Muscle layer of colon (tissue), 2 donors: Measurements from ENCODE around the gene HMGCL.
A peak's percentile ranks its signal among the peaks of the same experiment; 100 is the strongest.
"Not testable (repeated sequence)": the region's sequence is repeated elsewhere in the genome, so short reads cannot be mapped to it uniquely, and the experiment has no call there.

Source experiments
- H3K27ac ChIP-seq: one replicate; pipeline ENCODE4 v1.7.0; 2013; ENCODE audit warnings: low read depth, mild to moderate bottlenecking, low read length, moderate library complexity
- H3K27me3 ChIP-seq, 2 donors: one replicate each; pipeline ENCODE4 v1.7.0; 2013; ENCODE audit warnings: low read length in 2 of 2, mild to moderate bottlenecking in 2 of 2; ENCODE audit not compliant: insufficient read depth in 2 of 2, control insufficient read depth in 1 of 2
- H3K36me3 ChIP-seq: one replicate; pipeline ENCODE4 v1.7.0; 2013; ENCODE audit warnings: mild to moderate bottlenecking, low read length; ENCODE audit not compliant: insufficient read depth
- H3K4me1 ChIP-seq: one replicate; pipeline ENCODE4 v1.7.0; 2013; ENCODE audit warnings: mild to moderate bottlenecking, low read length; ENCODE audit not compliant: insufficient read depth
- H3K4me3 ChIP-seq, 2 donors: one replicate each; pipeline ENCODE4 v1.7.0; 2013; ENCODE audit warnings: low read length in 2 of 2, low read depth in 1 of 2, mild to moderate bottlenecking in 1 of 2, moderate library complexity in 1 of 2
- H3K9ac ChIP-seq: one replicate; pipeline ENCODE4 v1.7.0; 2013; ENCODE audit warnings: low read length
- H3K9me3 ChIP-seq: one replicate; pipeline ENCODE4 v1.7.0; 2013; ENCODE audit warnings: mild to moderate bottlenecking, low read length
- donor health status: abdominal sarcoma.
- donor health status: Adenocarcinoma of cecum.

HMGCL gene

DNA sequence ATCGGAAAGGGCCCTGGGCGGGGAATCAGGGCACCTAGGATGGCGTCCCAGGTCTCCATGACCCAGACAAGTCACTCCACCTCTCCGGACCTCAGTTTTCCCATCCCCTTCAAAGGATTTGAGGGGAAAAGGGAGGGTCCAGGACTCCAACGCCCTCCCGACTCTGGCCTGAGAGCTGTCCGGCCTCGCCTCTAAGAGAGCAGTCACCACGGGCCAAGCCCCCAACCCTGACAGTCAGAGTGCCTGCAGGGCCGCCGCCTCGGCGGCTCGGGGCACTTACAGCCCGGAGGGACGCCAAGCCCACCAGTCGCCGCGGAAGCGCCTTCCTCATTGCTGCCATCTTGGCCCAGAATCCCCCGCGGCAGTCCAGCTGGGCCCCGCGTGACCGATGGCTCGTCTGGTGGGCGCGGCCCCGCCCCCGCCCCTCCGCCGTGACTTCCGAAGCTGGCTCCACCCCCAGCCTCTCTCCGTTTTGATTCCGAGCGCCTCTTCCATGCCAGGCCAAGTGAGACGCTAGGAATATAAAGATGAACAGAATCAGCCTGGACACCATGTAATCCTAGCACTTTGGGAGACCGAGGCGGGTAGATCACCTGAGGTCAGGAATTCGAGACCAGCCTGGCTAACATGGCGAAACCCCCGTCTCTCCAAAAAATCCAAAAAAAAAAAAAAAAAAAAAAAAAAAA is at the start of gene HMGCL:
Gene HMGCL (minus strand): TSS at position 354 of the 686 bp plus-strand sequence. CDS start 14 bp downstream, at position 340.
- Histone ChIP-seq H3K9ac (peak within 1 kb of the TSS; percentile 100), H3K4me3 (peak within 1 kb of the TSS; percentile 91 to 100), H3K4me1 (peaks cover 12% of the 10 kb centered on the region), H3K36me3 (no peaks in the 10 kb centered on the region), H3K27ac (peak within 1 kb of the TSS; percentile 81), H3K27me3 (no peaks in the 10 kb centered on the region), H3K9me3 (no peaks in the 10 kb centered on the region)

GRCh38 chr1:23872421-23872820 is 47.2 kb upstream of the HMGCL start:
- H3K27me3 ChIP-seq: no peaks in the 10 kb centered on the region
- no peaks in the 10 kb centered on the region for H3K36me3 ChIP-seq
- H3K4me1 ChIP-seq: peaks cover 2% of the 10 kb centered on the region
- H3K9ac ChIP-seq: no peak overlapping the region
- H3K27ac ChIP-seq: no peak overlapping the region
- H3K4me3 ChIP-seq: no peak overlapping the region
- no peaks in the 10 kb centered on the region for H3K9me3 ChIP-seq

DNA sequence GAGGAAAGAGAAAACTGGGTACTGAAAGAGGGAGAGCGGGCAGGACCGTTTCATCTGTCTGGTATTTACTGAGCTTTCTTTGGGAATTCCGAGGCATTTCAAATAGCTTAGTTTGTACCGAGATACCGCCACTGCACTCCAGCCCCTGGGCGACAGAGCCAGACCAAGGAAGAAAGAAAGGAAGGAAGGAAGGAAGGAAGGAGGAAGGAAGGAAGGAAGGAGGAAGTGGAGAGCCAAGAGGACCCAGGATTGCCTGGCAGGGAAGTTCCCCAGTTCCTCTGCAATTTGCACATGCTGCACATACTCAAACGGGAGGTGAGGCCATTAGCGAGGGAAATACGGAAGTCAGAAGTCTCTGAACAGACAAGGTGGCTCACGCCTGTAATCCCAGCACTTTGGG is 43.8 kb upstream of the HMGCL start:
- Histone ChIP-seq H3K4me3 (peak overlapping the region in 1 of 2 donors; percentile 80), H3K4me1 (peaks cover 11% of the 10 kb centered on the region)

DNA sequence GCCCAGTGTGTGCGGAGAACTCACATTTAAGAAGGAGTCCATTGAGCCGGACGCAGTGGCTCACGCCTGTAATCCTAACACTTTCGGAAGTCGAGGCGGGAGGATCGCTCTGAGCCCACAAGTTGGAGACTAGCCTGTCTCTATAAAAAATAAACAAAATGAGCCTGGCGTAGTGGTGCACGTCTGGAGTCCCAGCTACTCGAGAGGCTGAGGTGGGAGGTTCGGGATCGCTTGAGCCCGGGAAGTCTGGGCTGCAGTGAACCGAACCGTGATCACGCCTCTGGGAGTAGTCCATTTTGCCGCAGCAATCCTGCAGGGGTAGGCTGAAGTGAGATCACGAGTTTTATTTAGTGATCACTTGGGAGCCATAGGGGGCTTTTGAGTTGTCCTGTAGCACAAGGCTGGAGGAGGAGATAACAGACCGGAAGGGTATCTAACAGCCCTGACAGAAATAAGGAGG is 43.4 kb upstream of the HMGCL start:
- H3K27ac ChIP-seq: peak overlapping the region; percentile 62
- peak overlapping the region; percentile 80 to 92 for H3K4me3 ChIP-seq

More for the DNA sequence above, 43.8 kb upstream of the HMGCL start:
- no peaks in the 10 kb centered on the region for H3K9me3 ChIP-seq
- peaks cover 6% of the 10 kb centered on the region for H3K36me3 ChIP-seq
- H3K27ac ChIP-seq: no peak overlapping the region
- no peaks in the 10 kb centered on the region for H3K27me3 ChIP-seq
- no peak overlapping the region for H3K9ac ChIP-seq

DNA sequence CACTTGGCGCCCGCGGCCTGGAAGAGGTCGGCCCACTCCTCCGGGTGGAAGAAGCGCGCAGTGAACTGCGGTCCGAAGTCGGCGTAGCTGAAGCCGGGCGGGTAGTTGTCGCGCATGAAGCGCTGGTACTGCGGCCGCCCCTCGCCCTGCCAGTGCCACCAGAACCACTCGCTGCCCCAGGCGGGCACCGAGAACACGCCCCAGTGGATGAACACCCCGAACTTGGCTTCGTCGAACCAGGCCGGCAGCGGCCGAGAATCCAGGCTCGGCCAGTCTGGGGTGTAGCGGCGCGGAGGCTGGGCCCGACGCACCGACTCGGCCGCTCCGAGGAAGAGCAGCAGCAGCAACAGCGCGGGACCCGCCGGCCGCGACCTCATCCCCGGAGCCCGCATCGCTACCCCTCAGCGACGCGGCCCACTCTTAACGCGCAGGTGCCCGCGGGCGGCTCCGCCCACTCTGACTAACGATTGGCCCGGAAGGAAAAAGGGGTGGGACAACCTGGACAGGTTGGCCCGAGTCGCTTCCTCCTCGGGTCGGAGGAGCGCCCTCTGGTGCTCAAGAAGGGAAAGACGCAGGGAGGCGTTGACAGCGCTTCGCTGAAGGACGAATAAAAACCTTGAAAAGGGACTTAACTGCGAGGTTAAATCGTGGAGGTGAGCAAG is 42.8 kb upstream of the HMGCL start, which contains the start of gene FUCA1:
Gene FUCA1 (minus strand): TSS at position 396 of the 662 bp plus-strand sequence. CDS start 4 bp downstream, at position 392.
- H3K4me3 ChIP-seq: peak within 1 kb of the TSS; percentile 80 to 92
- peak within 1 kb of the TSS; percentile 62 for H3K27ac ChIP-seq

More for the DNA sequence above, 43.4 kb upstream of the HMGCL start:
- Histone ChIP-seq H3K9ac (peak overlapping the region; percentile 58), H3K36me3 (peaks cover 6% of the 10 kb centered on the region), H3K4me1 (peaks cover 11% of the 10 kb centered on the region), H3K9me3 (no peaks in the 10 kb centered on the region), H3K27me3 (no peaks in the 10 kb centered on the region)

DNA sequence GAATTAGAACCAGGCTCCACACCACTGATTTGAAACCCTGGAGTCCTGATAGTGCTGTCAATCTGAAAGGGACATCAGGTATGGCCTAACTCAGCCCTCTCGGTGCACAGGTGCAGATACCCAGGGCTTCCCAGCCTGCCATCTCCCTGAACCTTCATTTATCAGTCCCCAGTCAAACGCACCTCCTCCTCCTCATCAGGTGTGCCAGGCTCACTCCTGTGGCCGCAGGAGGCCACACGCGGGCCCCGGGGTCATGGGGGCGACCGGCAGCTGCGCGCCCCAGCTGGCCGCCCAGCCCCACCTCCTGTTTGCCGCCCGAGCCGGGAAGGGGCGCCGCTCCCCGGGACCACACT is 42.3 kb upstream of the HMGCL start:
- Histone ChIP-seq H3K27ac (peak overlapping the region; percentile 62), H3K4me1 (peaks cover 11% of the 10 kb centered on the region)

More for the DNA sequence above, 42.8 kb upstream of the HMGCL start, which contains the start of gene FUCA1:
- peak within 1 kb of the TSS; percentile 58 for H3K9ac ChIP-seq
- no peaks in the 10 kb centered on the region for H3K27me3 ChIP-seq
- no peaks in the 10 kb centered on the region for H3K9me3 ChIP-seq
- H3K4me1 ChIP-seq: peaks cover 11% of the 10 kb centered on the region
- peaks cover 7% of the 10 kb centered on the region for H3K36me3 ChIP-seq

DNA sequence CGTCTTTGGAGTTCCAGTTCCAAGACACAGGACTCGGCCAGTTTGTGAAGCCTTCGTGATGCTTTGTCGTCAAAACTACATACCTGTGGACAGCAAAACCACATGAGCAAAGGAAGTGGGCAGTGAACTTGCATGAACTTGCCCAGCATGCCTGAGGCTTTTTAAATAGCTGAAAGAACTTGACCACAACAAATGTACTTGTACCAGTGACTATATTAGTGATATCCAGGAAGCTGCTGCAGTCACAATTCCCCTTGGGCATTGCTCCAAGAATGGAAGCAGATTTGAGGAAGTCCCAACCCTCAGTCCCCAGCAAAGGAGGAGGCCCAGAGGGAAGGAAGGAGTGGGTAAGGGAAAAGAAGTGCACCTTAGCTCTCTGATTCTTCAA is 40.3 kb upstream of the HMGCL start:
- peaks cover 11% of the 10 kb centered on the region for H3K4me1 ChIP-seq
- peaks cover 20% of the 10 kb centered on the region for H3K36me3 ChIP-seq
- no peaks in the 10 kb centered on the region for H3K9me3 ChIP-seq
- no peaks in the 10 kb centered on the region for H3K27me3 ChIP-seq
- no peak overlapping the region for H3K27ac ChIP-seq
- no peak overlapping the region for H3K9ac ChIP-seq
- no peak overlapping the region for H3K4me3 ChIP-seq

More for the DNA sequence above, 42.3 kb upstream of the HMGCL start:
- peak overlapping the region; percentile 32 for H3K9ac ChIP-seq
- no peaks in the 10 kb centered on the region for H3K9me3 ChIP-seq
- peak overlapping the region; percentile 80 to 92 for H3K4me3 ChIP-seq
- H3K27me3 ChIP-seq: no peaks in the 10 kb centered on the region
- H3K36me3 ChIP-seq: peaks cover 12% of the 10 kb centered on the region

DNA sequence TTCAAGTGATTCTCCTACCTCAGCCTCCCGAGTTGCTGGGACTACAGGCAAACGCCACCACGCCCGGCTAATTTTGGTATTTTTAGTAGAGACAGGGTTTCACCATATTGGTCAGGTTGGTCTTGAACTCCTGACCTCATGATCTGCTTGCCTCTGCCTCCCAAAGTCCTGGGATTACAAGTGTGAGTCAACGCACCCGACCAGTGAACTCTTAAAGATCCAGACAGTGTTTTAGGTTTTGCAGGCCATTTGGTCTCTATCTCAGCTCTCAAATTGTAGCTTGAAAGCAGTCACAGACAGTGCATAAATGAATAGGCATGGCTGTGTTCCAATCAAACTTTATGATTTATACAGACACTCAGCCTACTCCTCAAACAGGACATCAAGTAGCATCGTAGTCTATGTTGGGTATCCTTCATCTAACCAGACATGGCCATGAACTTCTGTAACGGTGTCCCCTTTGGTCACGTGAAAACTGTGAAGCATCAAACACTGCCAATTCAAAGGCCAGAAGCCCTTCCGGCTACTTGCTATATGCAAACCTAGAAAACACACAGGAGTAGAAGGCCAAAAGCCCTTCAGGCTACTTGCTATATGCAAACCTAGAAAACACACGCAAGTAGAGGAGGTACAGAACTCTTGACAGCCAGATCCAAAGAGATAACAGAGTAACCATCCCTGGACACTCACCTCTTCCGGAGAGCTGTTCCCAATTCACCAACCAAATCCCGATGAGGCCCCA is 39.7 kb upstream of the HMGCL start:
- peaks cover 11% of the 10 kb centered on the region for H3K4me1 ChIP-seq
- no peak overlapping the region for H3K4me3 ChIP-seq
- H3K27me3 ChIP-seq: no peaks in the 10 kb centered on the region
- no peak overlapping the region for H3K9ac ChIP-seq
- H3K9me3 ChIP-seq: no peaks in the 10 kb centered on the region
- H3K36me3 ChIP-seq: peaks cover 21% of the 10 kb centered on the region
- H3K27ac ChIP-seq: no peak overlapping the region

GRCh38 chr1:23862640-23863039 is 37.4 kb upstream of the HMGCL start:
- no peaks in the 10 kb centered on the region for H3K27me3 ChIP-seq
- H3K27ac ChIP-seq: no peak overlapping the region
- no peak overlapping the region for H3K9ac ChIP-seq
- peaks cover 35% of the 10 kb centered on the region for H3K36me3 ChIP-seq
- peaks cover 11% of the 10 kb centered on the region for H3K4me1 ChIP-seq
- H3K4me3 ChIP-seq: no peak overlapping the region
- no peaks in the 10 kb centered on the region for H3K9me3 ChIP-seq

DNA sequence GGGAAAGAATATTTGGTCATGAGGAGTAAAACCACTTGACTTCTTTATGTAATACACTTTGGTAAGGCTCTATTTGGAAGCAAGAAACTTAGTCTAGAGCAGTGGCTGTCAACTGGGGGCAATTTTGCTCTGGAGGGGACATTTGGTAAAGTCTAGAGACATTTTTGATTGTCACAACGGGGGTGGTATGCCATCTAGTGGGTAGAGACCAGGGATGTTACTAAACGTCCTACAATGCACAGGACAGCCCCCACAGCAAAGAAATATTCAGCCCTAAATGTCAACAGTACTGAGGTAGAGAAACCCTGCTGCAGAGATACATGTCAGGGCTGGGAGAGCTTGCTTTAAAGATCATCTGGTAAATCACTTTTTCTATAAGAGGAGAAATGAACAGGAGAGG is 29.3 kb upstream of the HMGCL start:
- Histone ChIP-seq H3K4me3 (no peak overlapping the region), H3K27ac (no peak overlapping the region), H3K4me1 (no peaks in the 10 kb centered on the region), H3K27me3 (no peaks in the 10 kb centered on the region), H3K9me3 (no peaks in the 10 kb centered on the region), H3K36me3 (peaks cover 20% of the 10 kb centered on the region), H3K9ac (no peak overlapping the region)

DNA sequence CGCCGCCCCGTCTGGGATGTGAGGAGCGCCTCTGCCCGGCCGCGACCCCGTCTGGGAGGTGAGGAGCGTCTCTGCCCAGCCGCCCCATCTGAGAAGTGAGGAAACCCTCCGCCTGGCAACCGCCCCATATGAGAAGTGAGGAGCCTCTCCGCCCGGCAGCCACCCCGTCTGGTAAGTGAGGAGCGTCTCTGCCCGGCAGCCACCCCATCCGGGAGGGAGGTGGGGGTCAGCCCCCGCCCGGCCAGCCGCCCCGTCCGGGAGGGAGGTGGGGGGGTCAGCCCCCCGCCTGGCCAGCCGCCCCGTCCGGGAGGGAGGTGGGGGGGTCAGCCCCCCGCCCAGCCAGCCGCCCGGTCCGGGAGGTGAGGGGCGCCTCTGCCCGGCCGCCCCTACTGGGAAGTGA is 27.9 kb upstream of the HMGCL start:
- H3K4me1 ChIP-seq, H3K9ac ChIP-seq, H3K27me3 ChIP-seq, H3K4me3 ChIP-seq, H3K27ac ChIP-seq, H3K9me3 ChIP-seq: not testable (repeated sequence)
- H3K36me3 ChIP-seq: peaks cover 11% of the 10 kb centered on the region
